GM19467 (cell line): ENCODE data around the gene DACT2.
"Not testable (repeated sequence)": the region's sequence is repeated elsewhere in the genome, so short reads cannot be mapped to it uniquely, and the experiment has no call there.

ENCODE experiments used
- ATAC-seq: cut with Tn5 transposase; IDR thresholded peaks from one replicate; pipeline ENCODE4 v1.9.1; 2021; ENCODE audit warnings: mild to moderate bottlenecking, moderate library complexity; ENCODE audit not compliant: unreplicated experiment

The DACT2 gene, protein sequence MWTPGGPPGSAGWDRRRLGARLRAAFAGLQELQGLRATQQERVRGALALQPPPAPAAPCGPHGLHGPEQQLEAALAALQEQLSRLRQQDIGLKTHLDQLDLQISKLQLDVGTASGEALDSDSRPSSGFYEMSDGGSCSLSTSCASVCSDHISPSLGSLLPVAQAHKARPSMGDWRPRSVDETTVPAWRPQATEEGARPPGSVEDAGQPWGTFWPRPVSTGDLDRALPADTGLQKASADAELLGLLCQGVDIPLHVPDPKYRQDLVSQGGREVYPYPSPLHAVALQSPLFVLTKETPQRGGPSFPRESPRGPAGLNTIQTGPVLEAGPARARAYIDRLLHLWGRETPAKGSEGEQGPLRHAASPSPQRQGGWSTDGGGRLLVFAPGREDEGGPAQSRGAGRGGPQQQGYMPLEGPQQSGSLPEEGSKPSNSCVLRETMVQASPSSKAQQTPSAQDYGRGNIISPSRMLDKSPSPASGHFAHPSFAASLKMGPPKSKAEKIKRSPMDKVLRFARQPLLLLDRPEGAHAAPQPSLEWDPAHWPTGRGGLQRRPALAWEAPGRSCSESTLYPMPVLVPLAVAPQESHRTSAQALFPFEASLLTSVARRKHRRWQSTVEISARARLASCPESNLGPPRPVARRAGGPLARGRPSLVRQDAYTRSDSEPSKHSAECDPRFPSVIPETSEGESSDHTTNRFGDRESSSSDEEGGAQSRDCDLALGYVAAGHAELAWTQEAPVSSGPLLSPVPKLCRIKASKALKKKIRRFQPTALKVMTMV

DNA sequence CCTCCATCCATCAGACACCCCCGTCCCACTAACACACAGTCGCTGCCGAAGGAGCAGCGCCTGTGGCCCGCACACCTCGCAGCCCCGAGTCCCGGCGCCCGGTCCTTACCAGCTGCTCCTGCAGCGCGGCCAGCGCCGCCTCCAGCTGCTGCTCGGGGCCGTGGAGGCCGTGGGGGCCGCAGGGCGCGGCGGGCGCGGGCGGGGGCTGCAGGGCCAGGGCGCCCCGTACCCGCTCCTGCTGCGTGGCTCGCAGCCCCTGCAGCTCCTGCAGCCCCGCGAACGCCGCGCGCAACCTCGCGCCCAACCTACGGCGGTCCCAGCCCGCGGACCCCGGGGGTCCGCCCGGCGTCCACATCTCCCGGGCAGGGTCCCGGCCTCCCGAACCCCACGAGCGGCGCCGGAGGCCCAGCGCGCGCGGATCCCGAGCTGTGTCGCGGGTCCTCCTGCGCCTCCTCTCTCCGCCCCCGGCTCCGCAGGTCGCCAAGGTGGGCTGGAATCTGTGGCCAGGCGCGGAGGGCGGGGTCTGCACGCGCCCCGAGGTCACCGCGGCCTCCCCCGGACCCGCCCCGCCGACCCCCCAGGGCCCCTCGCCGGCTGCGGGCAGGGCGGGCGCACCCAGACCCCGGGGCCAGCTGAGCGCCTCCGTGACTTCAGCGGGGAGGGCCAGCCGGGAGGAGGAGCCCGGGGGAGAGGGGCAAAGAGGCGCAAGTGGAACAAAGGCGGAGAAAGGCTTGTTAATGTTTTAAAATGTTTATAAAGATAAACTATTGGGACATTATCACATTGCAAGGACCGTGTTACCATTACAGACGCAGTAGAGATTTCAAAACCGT lies at the start of gene DACT2:
Gene DACT2, minus strand, starts transcription at position 499 of the 833 bp plus-strand sequence. Its CDS starts 144 bp downstream, at position 355.
- ATAC-seq = no peak

DNA sequence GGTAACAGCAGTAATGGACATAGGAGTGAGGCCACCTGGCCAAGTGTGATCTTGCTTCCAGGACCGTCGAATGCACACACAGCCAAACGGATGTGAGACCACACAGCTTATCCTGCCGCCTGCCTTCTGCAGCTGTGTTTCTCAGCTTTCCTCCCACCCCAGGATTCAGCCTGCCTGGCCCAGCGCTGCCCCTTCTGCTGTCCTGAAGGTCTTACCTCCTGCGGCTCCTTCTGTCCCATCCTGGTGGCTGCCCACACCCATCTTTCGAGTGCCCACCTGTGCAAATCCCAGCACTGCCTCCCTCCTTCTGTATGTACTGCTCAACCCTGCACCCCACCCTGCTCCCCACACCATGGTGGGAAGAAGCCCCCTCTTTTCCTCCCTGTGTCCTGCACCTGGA lies 49.4 kb upstream of the DACT2 start:
- no peak for ATAC-seq

DNA sequence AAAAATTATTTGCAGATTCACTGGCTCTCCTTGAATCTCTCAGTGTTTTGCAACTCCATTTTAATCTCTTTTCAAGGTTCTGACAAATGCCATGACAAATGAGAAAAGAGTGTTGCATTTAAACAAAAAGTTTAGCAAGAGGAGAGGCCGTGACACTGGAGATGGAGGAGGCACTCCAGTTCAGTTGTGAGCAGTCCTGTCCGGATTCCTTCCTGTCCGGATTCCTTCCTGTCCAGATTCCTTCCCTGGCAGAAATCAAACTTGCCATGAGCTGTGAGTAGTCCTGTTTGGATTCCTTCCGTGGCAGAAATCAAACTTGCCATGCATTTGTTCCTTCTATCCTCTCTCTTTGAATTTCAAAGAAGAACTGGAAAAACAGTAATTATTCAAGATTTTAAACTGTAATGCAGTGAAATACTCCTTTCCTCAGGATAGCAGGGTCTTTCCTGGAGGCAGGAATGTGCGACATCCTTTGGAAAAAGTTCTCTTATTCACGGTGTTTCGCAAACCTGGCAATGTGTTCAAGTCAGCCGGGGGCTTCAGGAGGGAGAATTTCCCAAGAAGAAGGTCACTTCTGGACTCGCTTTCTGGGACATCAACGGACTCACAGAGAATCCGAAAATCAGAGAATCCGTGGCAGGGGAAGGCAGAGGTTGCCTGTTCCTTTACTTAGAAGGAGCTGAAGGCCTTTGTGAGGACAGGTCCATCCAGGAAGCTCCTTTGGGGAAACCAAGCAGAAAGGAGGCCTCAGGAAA lies 48.7 kb upstream of the DACT2 start:
- ATAC-seq = no peak

DNA sequence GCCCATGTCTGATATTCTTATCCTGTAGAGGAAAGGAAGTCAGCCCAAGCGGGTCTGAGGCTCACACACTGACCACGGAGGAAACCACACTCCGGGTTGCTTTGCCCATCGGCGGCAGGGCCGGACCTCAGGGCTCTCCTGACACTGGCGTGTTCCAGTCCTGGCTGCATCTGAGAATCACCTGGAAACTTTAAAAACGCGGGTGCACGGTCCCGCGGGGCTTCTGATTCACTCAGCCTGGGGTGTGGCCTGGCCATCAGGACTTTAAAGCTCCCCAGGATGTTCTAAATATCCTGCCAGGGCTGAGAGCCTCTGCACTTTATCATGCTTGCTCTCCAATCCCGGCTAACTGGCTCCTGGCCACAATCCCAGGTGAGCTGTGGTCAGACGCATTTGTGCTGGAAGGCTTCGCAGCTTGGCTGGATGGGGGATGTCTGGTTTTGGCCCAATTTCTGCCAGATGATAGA lies 47.7 kb upstream of the DACT2 start:
- ATAC-seq = no peak

DNA sequence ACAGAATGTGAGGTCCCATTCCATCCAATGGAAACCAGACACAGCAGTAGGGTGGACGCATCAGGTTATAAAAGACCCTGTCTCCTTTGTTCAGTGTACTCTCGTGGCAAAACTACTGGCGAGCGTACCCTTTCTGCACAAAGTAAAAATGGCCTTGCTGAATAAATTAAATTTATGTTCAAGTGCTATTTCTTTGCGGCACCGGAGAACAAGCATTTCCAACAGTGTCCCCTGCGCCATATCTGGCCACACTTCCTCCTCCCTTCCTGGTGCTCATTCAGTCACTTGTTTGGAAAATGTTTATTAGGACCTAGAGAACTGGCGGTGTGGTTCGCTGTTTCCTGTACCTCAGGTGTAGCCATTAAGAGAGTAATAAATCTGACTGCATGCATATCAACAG lies 46.9 kb upstream of the DACT2 start:
- no peak for ATAC-seq

DNA sequence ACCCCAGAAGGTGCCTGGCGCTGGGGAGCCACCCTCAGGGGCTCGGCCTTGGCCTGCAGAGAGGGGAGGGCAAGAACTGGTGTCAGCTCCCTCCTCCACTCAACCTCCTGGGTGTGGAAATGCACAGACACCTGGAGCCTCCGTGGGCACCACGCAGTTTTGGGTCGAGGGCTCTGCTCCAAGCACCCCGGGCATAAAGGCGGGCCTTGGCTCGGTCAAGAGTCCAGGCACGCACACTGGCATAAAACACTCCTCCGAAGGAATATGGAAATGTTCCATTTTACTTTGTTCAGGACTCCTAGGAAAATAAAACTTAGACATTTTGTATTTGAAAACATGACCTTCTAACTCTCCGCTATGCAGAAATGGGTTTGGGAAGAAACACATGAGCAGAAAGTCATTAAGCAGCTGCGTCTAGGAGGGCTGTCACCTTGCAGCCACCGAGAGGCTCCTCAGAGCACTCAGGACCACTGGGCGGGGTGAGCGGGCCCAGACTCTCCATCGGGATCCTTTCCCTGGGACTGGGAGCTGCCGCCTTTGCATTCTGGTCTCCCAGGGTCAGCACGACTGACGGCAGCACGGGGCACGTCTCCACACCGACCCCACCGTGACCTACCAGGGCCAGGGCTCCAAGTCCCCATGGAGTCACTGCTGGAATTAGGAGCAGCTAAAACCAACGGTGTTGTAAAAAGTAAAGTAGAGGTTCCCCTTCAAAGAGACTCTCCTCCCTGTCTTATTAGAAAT lies 46.0 kb upstream of the DACT2 start:
- no peak for ATAC-seq

DNA sequence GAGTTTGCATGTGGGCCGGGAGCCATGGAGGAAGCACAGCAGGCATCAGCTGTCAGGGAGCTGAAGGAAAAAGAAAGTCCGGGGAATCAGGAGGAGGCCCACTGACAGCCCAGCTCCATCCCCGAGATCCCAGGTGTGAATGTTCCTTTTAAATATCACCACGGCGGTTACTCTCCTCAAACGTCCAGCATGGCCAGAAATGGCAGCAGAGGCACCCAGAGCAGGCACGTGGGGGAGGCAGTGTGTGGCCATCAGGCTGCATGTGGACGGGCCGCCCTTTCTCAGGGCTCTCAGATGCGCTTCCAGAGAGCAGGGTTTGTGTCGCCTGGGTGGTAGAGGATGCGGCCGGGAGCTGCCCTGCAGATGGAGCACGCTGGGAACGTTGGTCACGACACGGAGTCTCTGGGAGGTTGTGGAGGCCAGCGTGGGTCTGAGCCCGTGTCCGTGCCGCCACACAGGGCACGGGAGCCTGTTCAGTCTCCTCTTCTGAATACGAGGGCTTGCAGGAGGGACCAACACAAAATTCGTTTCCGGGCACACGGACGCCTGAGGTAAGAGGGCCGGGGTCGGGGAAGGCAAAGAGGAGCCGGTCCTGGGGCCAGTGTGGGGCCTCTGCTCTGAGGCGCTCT lies 45.3 kb upstream of the DACT2 start:
- no peak for ATAC-seq

DNA sequence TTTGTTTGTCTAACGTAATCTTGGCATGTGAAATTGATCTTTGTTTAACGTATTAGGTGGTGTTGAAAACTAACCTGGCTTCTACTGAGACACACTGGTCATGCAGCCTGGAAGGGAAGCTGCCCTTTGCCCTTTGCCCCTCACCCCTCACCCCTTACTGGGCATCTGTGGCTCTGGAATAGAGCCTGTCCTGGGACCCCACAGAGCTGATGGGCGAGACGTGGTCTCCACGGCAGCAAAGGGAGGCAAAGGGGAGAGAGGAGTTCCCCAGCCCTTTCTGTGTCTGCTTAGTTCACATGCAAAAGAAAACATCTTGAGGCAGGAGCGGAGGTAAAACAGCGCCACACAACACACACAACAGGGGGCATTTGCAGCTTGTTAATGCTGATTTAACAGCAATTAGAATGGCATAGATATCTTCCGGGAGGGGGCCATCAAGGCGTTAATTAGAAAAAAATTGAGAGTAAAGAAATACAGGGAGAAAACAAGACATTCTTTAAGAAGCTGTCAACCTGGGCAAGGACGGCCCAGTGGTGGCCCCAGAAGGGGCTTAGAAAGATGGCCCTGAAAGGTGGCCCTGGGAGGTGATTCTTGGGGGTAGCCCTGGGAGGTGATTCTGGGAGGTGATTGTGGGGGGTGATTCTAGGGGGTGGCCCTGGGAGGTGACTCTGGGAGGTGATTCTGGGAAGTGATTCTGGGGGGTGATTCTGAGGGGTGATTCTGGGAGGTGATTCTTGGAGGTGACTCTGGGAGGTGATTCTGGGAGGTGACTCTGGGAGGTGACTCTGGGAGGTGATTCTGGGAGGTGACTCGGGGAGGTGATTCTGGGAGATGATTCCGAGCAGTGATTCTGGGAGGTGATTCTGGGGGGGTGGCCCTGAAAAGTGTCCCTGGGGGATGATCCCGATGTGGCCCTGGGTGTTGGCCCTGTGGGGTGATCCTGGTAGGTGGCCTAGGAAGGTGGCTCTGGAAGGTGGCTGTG lies 44.5 kb upstream of the DACT2 start:
- no peak for ATAC-seq

DNA sequence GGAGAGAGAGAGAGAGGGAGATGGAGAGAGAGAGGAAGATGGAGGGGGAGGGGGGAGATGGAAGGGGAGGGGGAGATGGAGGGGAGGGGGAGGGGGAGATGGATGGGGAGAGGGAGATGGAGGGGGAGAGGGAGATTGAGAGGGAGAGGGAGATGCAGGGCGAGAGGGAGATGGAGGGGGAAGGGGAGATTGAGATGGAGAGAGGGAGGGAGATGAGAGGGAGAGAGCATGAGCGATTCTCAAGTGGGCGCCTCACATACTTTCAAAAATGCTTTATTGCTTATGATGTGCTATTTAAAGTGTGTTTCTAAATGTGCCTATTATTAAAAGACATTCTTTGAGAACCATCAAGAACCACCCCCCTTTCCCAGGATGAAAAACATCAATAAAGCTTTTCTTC lies 43.7 kb upstream of the DACT2 start:
- ATAC-seq = no peak

DNA sequence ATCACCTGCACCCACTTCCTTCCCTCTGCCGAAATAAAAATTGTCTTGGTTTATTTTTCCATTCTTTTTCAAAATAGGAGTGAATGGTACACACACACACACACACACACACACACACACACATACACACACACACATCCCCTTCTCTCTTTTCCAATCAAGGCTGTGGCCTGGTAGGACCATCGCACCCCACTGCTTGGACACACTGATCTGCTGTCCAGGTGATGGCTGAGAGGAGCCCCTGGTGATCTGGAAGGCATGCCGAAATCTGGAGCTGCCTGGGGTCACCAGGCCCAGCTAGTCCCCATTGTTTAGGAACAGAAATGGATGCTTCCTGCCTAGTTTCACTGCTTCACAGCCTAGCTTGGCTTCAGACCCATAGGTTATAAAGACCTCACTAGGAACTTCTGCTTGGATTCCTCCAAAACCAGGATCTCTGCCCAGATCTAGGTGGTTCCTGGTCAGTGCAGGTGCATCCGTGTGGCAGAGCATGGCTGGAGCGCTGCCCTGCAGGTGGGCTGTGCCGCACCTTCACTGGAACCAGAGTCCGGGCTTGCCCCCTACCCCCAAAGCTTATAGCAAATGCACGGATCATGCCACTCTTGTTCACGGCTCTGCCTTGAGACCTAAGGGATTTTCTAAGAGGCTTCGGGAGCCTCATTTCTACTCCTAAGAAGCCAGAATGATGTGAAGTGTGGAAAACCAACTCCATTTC lies 42.9 kb upstream of the DACT2 start:
- no peak for ATAC-seq

DNA sequence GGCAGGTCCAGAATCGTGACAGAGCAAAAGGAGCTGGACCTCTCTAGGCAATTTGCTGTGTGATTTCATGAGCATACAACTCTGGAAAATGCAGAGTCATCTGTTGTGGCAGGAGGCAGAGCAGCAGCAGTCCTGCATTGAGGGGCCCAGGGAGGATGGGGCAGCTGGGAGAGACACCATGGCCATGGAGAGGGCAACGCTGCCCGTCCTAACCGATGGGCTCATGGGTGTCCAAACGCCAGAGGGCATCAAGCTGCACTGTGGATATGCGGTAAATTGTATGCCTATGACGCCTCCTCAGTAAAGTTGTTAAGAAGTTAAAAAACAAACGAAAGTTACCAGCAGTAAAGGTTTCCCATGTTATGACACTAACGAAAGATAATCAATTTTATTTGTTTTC lies 42.2 kb upstream of the DACT2 start:
- no peak for ATAC-seq

DNA sequence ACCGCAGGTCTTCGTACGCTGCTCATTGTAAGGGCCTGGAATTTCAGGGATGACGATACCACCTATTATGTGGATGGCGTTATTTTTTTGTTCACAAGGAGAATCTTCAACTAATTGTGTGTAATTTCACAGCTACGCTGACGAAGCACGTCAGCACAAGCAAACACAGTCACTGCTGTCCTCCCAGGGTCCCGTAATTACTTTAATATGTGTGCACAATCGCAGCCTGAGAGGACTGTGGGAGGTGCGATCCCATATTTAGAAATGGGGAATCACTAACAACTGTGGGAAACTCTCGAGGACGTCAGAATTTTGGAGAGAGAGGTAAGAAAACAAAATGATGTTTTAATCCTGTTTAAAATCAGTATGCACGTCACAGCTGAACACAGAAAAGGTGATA lies 40.2 kb upstream of the DACT2 start:
- ATAC-seq = no peak

DNA sequence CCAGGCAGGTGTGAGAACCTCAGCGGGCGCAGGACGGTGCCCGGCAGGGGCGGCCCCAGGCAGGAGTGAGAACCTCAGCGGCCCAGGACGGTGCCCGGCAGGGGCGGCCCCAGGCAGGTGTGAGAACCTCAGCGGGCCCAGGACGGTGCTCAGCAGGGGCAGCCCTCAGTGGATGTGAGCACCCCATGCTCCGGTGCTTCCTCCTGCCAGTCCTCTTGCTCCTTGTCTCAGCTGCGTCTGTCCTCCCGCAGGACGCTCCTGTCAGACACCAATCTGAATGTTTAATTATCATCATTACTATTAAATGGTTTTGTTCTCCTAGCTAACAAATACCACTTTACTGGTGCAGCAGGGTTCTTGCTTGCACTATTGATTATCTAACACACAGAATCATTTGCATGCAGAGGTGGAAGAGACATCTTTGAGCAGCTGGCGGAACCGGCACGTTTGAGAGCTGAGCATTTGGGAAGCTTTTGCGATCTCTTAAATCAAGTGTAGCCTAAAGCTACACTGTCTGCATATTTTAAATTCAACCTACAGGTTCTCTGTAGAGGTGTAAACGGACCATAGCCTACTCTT lies 39.4 kb upstream of the DACT2 start:
- ATAC-seq = no peak

DNA sequence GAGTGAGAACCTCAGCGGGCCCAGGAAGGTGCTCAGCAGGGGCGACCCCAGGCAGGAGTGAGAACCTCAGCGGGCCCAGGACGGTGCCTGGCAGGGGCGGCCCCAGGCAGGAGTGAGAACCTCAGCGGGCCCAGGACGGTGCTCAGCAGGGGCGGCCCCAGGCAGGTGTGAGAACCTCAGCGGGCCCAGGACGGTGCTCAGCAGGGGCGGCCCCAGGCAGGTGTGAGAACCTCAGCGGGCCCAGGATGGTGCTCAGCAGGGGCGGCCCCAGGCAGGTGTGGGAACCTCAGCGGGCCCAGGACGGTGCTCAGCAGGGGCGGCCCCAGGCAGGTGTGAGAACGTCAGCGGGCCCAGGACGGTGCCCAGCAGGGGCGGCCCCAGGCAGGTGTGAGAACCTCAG lies 37.3 kb upstream of the DACT2 start:
- not testable (repeated sequence) for ATAC-seq

DNA sequence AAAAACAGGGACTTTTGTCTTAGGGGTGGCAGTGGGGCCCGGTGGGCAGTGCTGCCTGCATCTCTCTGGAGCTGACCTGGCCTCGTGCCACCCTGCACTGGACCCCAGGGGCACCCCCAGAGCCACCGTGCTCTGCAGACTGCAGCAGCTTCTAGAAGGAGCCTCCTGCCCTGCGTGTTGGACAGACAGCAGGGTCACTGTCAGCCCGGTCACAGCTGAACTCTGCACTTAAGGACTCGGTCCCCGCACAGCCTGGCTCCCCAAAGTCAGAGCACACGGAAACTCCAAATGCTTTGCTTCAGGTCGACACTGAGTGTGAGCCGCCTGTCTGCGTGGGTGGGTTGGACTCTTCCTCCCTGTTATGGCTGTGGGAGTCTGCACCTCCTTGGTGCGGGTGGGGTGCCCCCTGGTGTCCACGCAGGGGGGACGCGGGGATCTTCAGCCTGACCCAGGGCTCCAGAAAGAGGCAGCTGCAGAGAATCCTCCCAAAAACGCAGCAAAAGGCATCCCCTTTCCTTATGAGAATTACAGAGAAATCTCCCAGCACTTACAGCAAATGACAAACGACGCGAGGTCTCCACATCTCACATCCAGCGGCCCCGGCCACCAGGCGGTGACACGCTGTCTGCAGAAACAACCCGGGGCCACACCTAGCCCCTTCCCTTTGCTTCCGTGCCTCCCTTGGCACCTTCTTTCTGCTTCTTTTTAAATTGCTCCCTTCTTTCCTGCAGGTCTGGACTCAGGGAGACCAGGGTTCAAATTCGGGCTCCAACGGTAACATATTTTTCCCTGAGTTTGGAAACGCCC lies 36.3 kb upstream of the DACT2 start:
- ATAC-seq = no peak

DNA sequence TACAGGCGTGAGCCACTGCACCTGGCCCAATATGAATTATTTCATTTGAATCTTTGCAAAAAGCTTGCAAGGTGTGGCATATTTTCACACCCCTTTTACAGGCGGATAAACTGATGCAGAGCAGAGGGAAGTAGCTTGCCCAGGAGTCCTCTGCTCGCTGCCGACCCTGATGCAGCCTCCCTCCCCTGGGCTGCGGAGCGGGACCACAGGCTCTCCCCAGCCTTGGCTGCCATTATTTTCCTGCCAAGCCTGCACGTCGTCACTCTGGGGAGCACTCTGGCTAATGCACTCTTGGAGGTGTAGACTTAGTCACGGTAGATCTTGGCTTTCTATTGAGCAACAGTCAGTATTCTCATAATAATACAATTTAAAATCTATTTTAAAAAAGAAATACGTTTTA lies 34.8 kb upstream of the DACT2 start:
- ATAC-seq = no peak
